ENCODE results near the gene CPNE7. TPM values are rescaled to one million over a fixed set of nuclear protein-coding genes. Genes with fewer than 3 reads are reported as not detected.

The CPNE7 gene
- total and polyA plus RNA-seq, 2 of the 4 experiments (the other 2 are of a cell fraction) = 5.4 to 17.4 TPM

GRCh38 chr16:89561884-89562599, 13.5 kb upstream of the CPNE7 start:
- Histone ChIP-seq H3K18ac (ENCODE audit: low read depth, low read length) (no peak overlapping the region), H3K27ac (ENCODE audit: insufficient read depth, low read length) (peak overlapping the region; percentile 71), H2BK120ac (ENCODE audit: low read depth, low read length) (no peak overlapping the region), H2AFZ (replicated peaks; ENCODE audit: low read length, poor library complexity) (no peak overlapping the region), H3K9ac (ENCODE audit: low read depth, low read length) (peak overlapping the region; percentile 90), H3K27me3 (ENCODE audit: control insufficient read depth, insufficient read depth, low read length) (no peaks in the 10 kb centered on the region), H2AK5ac (ENCODE audit: low read depth, low read length) (0 out of 2 replicates have a peak overlapping the region, but pooled peaks have one; percentile 2), H4K8ac (ENCODE audit: low read depth in 2 of 2, low read length in 2 of 2) (no peak overlapping the region), H2BK20ac (ENCODE audit: low read depth, low read length) (no peak overlapping the region), H3K9me3 (ENCODE audit: control insufficient read depth, insufficient read depth, low read length) (no peaks in the 10 kb centered on the region), H3K23ac (ENCODE audit: low read depth, low read length) (peak overlapping the region; percentile 25), H3K4me1 (ENCODE audit: control insufficient read depth, insufficient read depth, low read length) (peaks cover 23% of the 10 kb centered on the region), H2BK15ac (ENCODE audit: low read depth, low read length) (no peak overlapping the region), H4K91ac (ENCODE audit: insufficient read depth, low read depth, low read length) (no peak overlapping the region), H3K36me3 (ENCODE audit: control insufficient read depth, insufficient read depth, low read length) (peaks cover 37% of the 10 kb centered on the region), H3K4me3 (ENCODE audit: insufficient read depth, low read depth, low read length) (peak overlapping the region; percentile 66), H3K14ac (replicated peaks; ENCODE audit: low read depth, low read length) (peak overlapping the region; percentile 5), H3K56ac (ENCODE audit: extremely low read depth, insufficient read depth, low read length) (peak overlapping the region; percentile 0; the same call in 1 of the 2 replicates), H2BK5ac (ENCODE audit: low read depth, low read length, poor library complexity, severe bottlenecking) (peak overlapping the region; percentile 31), H3K4ac (ENCODE audit: low read depth, low read length) (no peak overlapping the region; the same call in 1 of the 2 replicates), H4K5ac (ENCODE audit: low read depth, low read length) (no peak overlapping the region), H3K9me1 (ENCODE audit: insufficient read depth, low read length) (peaks cover 9% of the 10 kb centered on the region), H4K20me1 (ENCODE audit: insufficient read depth, low read length) (peaks cover 62% of the 10 kb centered on the region), H2AK9ac (replicated peaks; ENCODE audit: low read depth, low read length, poor library complexity) (no peak overlapping the region), H3K79me1 (ENCODE audit: low read depth in 1 of 2, low read length in 2 of 2) (peaks cover 30 to 66% of the 10 kb centered on the region in 2 experiments), H3K4me2 (ENCODE audit: low read depth, low read length) (peak overlapping the region; percentile 96)
- in situ Hi-C loops (cut with MboI; ENCODE audit: low sequenced_read_pairs) (no loop called here), dilution Hi-C loops (cut with HindIII; ENCODE audit: low sequenced_read_pairs, unreplicated experiment) (no loop called here), intact Hi-C loops (cut with micrococcal nuclease) (loop anchor here (2.0 kb wide), 1 partner anchor 79 kb away; no protein-coding TSS in a partner anchor)
- DNase-seq (no peak), ATAC-seq (ENCODE audit: low read depth) (no peak)
- no TSS peak for BruUV-seq (replicated peaks)
- TF ChIP-seq RCOR1 (IDR thresholded peaks at IDR 0.05; ENCODE audit: insufficient replicate concordance, low read length) (no peak), MAZ (IDR thresholded peaks at IDR 0.05; ENCODE audit: borderline replicate concordance, low read depth, low read length) (no peak), CEBPB (IDR thresholded peaks at IDR 0.05; ENCODE audit: low read depth, low read length) (no peak), RAD21 (IDR thresholded peaks at IDR 0.05; ENCODE audit: low read length) (no peak), NFE2L2 (IDR thresholded peaks at IDR 0.05; ENCODE audit: low read depth, low read length) (no peak), CTCF (conservative IDR thresholded peaks at IDR 0.05; ENCODE audit: low read depth, low read length) (no peak), SMC3 (IDR thresholded peaks at IDR 0.05; ENCODE audit: low read depth, low read length) (no peak), POLR2A (IDR thresholded peaks at IDR 0.05; ENCODE audit: low read depth, low read length) (0 out of 2 replicates have a peak, but pooled peaks have one; percentile 42), FOS (IDR thresholded peaks at IDR 0.05; ENCODE audit: low read depth, low read length) (no peak), RFX5 (IDR thresholded peaks at IDR 0.05; ENCODE audit: low read depth, low read length) (no peak), BHLHE40 (IDR thresholded peaks at IDR 0.05; ENCODE audit: low read depth, low read length) (no peak), MAFK (IDR thresholded peaks at IDR 0.05; ENCODE audit: low read depth, low read length) (no peak), MXI1 (IDR thresholded peaks at IDR 0.05; ENCODE audit: borderline replicate concordance, low read depth, low read length) (peak; percentile 21; the same call in 1 of the 2 replicates)
- TF ChIP-seq, protein P1, sequence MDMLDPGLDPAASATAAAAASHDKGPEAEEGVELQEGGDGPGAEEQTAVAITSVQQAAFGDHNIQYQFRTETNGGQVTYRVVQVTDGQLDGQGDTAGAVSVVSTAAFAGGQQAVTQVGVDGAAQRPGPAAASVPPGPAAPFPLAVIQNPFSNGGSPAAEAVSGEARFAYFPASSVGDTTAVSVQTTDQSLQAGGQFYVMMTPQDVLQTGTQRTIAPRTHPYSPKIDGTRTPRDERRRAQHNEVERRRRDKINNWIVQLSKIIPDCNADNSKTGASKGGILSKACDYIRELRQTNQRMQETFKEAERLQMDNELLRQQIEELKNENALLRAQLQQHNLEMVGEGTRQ (IDR thresholded peaks at IDR 0.05; ENCODE audit: low read depth, low read length) = no peak
- TF ChIP-seq, protein P2, sequence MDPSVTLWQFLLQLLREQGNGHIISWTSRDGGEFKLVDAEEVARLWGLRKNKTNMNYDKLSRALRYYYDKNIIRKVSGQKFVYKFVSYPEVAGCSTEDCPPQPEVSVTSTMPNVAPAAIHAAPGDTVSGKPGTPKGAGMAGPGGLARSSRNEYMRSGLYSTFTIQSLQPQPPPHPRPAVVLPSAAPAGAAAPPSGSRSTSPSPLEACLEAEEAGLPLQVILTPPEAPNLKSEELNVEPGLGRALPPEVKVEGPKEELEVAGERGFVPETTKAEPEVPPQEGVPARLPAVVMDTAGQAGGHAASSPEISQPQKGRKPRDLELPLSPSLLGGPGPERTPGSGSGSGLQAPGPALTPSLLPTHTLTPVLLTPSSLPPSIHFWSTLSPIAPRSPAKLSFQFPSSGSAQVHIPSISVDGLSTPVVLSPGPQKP (IDR thresholded peaks at IDR 0.05; ENCODE audit: borderline replicate concordance, low read depth, low read length) = no peak
- ChIA-PET CTCF (no interaction called here), POLR2A (ENCODE audit: unreplicated experiment) (no interaction called here)
- 73% methylated on average over 6 of the region's 23 CpGs; no CpG with 5 or more reads in 1 of the 2 experiments for WGBS, 2 experiments (ENCODE audit: extremely low coverage in 2 of 2, insufficient read length in 1 of 2)
